ENCODE data around the gene MEOX1.
A peak's percentile ranks its signal among the peaks of the same experiment; 100 is the strongest.

Gene MEOX1

GRCh38 chr17:43679911-43680310 lies 18.2 kb upstream of the MEOX1 start:
- no peak for DNase-seq

DNA sequence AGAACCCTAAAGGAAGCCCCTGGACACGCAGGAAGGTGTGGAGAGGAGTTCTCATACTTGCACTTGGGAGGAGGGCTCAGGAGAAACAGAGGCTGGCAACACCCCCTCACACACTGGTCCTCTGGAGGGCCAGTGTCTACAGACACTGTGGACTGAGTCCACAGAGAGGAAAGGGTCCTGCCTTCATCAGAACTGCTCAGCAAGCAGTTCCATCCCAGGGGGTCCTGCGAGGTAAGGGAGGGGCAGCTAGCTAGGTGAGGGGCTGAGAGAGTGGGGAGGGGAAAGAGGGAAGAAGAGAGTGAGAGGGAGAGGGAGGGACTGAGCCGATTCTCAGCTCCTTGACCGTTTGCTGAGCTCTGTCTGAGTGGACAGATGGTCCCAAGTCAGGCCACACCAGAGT lies 17.7 kb upstream of the MEOX1 start:
- no peak for DNase-seq

DNA sequence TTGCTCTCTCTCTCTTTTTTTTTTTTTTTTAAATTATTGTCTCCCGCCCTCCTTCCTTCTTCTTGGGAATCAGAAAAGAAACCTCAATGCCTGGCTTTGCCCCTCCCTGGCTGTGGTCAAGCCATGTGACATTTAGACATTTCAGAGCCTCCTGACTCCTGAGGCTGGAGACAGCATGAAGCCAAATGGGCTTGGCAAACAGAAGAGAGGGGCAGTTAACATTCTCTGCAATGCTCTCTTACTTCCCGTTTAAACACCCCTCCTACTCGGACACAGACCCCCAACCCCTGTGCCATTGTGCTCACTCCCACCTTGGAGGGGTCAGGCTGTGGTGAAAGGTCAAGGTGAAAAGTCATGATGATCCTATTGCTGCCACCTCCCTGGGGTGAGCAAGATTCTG lies 14.7 kb upstream of the MEOX1 start:
- no peak for DNase-seq

GRCh38 chr17:43674394-43674793 lies 12.7 kb upstream of the MEOX1 start:
- DNase-seq: no peak

- DNase-seq: peak; percentile 90
These were observed 12.0 kb upstream of the MEOX1 start for GRCh38 chr17:43673516-43674323.

- DNase-seq: no peak
These were observed 10.2 kb upstream of the MEOX1 start for GRCh38 chr17:43671755-43672519.

GRCh38 chr17:43671031-43671692 lies 9.4 kb upstream of the MEOX1 start:
- no peak for DNase-seq

DNA sequence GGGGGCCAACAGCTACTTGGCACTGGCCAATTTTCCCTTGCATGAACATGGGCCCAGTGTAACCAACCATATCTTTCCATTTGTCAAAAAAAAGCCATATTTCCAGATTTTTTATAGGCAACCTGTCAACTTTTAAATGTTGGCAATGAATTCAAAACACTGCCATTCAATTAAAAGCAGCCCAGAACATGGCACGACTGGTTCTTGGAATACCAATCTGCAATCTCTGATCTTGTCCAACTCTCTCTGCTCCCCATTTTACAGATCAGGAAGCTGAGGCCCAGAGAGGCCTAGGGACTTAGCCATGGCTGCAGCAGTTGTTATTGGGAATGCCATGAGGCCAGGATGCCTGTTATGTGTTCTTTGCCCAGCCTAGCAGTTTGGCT lies 8.9 kb upstream of the MEOX1 start:
- DNase-seq: no peak

- DNase-seq: no peak
These were observed 8.4 kb upstream of the MEOX1 start for GRCh38 chr17:43669971-43670644.

GRCh38 chr17:43667947-43668348 lies 6.2 kb upstream of the MEOX1 start:
- DNase-seq: no peak

GRCh38 chr17:43667506-43667905 lies 5.8 kb upstream of the MEOX1 start:
- no peak for DNase-seq

DNA sequence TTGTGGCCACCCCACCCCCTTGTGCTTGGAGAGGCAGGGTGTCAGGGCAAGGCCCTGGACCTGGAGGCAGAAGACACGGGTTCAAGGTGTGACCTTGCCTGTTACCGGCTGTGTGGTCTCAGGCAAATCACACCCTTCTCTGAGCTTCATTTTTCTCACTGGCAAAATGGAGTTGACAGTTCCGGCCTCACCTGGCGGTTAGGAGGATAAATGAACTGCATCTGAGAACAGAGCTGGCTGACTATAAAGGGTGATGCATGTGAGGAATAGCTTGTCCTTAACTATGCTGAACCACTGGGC lies 4.2 kb upstream of the MEOX1 start:
- DNase-seq: no peak

- peak; percentile 35 for DNase-seq
These were observed 3.6 kb upstream of the MEOX1 start for GRCh38 chr17:43665084-43665936.

DNA sequence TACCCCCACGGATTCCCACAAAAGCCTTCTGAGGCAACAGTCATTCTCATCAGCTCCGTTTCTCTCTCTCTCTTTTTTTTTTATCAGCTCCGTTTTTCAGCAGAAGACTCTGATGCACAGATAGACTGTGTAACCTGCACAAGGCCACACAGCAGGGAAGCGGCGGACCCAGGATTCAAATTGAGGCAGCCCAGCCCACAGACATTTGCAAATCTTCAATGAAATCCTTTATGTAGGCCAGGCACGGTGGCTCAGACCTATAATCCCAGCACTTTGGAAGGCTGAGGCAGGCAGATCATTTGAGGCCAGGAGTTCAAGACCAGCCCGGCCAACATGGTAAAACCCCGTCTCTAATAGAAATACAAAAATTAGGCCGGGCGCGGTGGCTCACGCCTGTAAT lies 2.4 kb upstream of the MEOX1 start:
- no peak for DNase-seq

- DNase-seq: no peak
These were observed 1.7 kb upstream of the MEOX1 start for GRCh38 chr17:43663383-43663782.

GRCh38 chr17:43662413-43663141 lies 855 bp upstream of the MEOX1 start:
- DNase-seq: no peak

DNA sequence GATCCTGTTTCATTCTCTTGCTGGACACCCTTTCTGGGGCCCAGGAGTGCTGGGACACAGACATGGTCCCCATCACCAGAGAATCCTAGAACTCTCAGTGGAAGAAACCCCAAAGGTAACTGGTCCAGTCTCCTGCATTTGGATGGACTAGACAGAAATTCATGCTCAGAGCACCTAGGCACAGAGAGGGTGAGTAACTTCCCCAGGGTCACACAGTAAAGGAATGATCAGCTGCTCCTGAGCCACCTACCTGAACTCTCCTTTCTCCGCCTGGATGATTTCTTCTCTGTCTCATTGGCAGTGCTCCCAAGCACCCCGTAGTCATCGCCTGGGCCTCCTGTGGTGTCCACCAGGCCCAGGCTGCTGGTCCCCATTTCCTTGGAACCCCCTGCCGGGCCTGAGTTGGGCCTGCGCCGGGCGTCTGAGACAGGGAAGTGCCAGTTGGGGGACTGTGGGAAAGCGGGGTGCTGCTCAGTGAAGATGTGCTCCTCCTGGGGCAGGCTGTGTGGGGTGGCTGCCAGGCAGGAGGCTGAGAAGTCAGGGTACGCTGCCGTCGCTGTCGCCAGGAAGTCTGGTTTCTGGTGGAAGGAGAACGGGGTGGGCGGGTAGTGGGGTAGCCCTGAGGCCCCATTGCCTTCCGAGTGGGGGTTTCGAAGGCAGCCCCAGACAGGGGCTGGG lies 767 bp downstream of the MEOX1 start:
- no peak for DNase-seq

- no peak for DNase-seq
These were observed 1.7 kb downstream of the MEOX1 start for GRCh38 chr17:43659823-43660617.

DNA sequence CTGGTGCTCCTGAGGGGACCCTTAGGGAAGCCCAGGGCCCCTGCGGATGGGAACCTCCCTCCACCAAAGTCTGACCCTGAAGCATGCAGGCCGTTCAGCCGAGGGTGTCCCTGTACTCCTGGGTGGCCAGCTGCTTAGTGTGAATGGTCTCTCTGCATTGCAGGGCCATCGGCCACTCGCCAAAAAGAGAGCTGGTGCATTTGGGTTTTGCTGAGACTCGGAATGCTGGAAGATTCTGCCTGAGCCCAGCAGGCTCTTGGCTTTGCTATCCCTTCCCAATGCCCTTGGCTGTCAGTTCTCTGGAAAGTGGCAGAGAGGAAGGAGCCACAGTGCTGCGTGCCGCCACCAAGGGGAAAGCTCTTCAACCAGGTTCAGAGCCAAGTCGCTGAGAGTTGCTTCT lies 2.8 kb downstream of the MEOX1 start:
- DNase-seq: no peak

GRCh38 chr17:43655693-43656255 lies 5.9 kb downstream of the MEOX1 start:
- no peak for DNase-seq
